SK-N-SH treated with all-trans-retinoic acid at 6 μM for 48 hours (cell line): ENCODE results near the gene PUM1.

Experiments used
- ARNTL ChIP-seq: fragments of 450-650 bp; formaldehyde crosslinking; IDR thresholded peaks from 2 replicates; pipeline ENCODE4 v1.5.0; 2020; ENCODE audit warnings: low read depth, mild to moderate bottlenecking, moderate library complexity, borderline replicate concordance
- RARB ChIP-seq: fragments of 250-450 bp; sonication (Bioruptor Pico); IDR thresholded peaks from 2 replicates; pipeline ENCODE4 v1.8.0; 2021; ENCODE audit warnings: mild to moderate bottlenecking, moderate library complexity
- SNAI2 ChIP-seq: fragments of 250-450 bp; sonication (Bioruptor Pico); IDR thresholded peaks from 2 replicates; pipeline ENCODE4 v1.5.0; 2020; ENCODE audit warnings: mild to moderate bottlenecking, moderate library complexity
- ZFP3 ChIP-seq: fragments of 250-450 bp; sonication (Bioruptor Pico); IDR thresholded peaks from 2 replicates; pipeline ENCODE4 v1.5.0; 2020; ENCODE audit warnings: mild to moderate bottlenecking, moderate library complexity
- TF ChIP-seq, protein P1 (sequence below): fragments of 250-450 bp; sonication (Bioruptor Pico); IDR thresholded peaks from 2 replicates; pipeline ENCODE4 v1.5.1; 2020; ENCODE audit warnings: low read depth, mild to moderate bottlenecking, moderate library complexity

DNA sequence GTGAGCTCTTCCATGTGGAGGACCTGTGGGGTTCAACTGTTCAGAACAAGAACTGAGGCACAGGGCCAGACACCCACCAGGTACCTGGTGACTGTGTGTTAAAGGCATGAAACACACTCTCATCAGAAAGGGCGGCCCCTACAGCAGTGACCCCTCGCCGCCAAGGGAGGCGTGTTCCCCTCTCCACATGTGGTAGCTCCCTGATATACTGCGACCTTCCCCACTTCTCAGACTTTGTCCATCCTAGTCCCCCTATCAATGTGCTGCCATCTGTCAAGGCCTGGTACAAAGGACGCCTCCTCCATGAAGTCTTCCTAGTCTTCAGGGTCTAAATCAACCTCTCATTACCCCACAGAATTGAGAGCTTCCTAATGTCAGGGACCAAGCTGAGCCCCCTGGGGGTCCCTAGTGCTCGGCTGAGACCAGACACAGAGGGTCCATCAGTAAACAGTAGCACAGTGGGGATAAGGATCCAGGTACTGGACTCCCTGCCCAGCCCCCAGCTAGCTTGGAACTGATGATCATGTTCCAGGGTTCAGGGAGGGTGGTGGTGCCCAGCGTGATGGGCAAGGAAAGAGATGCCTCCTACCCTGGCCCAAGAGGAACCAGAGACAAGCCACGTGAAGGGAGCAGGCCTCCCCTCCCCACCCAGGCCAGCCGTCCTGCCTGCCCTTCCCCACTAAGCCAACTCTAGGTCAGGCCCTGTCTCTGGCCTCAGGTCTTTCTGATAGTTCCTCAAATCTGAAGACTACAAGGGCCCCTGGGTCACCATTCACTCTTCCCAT is 167.3 kb downstream of the PUM1 start:
- TF ChIP-seq ARNTL (CRISPR knock-in tag) (no peak), RARB (CRISPR knock-in tag) (no peak), SNAI2 (CRISPR knock-in tag) (no peak), ZFP3 (CRISPR knock-in tag) (no peak)
- TF ChIP-seq, protein P1, sequence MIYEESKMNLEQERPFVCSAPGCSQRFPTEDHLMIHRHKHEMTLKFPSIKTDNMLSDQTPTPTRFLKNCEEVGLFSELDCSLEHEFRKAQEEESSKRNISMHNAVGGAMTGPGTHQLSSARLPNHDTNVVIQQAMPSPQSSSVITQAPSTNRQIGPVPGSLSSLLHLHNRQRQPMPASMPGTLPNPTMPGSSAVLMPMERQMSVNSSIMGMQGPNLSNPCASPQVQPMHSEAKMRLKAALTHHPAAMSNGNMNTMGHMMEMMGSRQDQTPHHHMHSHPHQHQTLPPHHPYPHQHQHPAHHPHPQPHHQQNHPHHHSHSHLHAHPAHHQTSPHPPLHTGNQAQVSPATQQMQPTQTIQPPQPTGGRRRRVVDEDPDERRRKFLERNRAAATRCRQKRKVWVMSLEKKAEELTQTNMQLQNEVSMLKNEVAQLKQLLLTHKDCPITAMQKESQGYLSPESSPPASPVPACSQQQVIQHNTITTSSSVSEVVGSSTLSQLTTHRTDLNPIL (CRISPR knock-in tag): no peak
